ENCODE measurements around the gene TRIM26.

The TRIM26 gene

DNA sequence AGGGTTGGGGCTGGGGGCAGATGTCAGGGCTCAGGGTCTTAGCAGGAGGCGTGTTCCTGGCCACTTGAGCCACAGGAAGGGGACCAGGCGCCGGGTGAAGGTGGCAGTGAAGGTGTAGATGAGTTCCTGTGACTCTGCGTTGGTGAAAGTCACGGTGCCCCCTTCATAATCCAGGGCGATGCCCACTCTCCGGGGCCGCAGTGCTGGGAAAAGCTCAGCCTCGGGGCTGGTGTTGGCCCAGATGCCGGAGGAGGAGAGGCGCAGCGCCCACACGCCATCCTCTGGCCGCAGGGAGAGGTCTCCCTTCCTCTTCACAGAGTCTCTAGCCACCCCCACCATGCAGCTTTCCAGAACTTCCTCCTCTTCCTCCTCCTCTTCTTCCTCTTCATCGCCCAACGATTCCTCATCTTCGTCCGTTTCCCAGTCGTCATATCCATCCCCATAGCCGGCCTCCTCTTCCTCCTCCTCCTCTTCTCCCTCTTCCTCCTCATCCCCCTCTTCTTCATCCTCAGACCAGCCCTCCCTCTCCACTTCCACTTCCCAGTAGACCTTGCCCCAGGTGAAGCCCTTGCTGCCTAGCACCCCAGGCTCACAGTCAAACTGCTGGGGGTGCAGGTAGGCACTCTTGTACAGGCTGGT, 27.2 kb downstream of the TRIM26 start:
- TF ChIP-seq CTCF (IDR thresholded peaks at IDR 0.05; ENCODE audit: low read length, missing control alignments), result no peak
- H3K4me3 ChIP-seq (replicated peaks; ENCODE audit: low read depth, low read length), result no peak overlapping the region
- no peak for DNase-seq (ENCODE audit: low read depth)

GRCh38 chr6:30184417-30185031, 28.7 kb downstream of the TRIM26 start:
- no peak overlapping the region for H3K4me3 ChIP-seq (replicated peaks; ENCODE audit: low read depth, low read length)
- DNase-seq (ENCODE audit: low read depth), result no peak
- TF ChIP-seq CTCF (IDR thresholded peaks at IDR 0.05; ENCODE audit: low read length, missing control alignments), result no peak

DNA sequence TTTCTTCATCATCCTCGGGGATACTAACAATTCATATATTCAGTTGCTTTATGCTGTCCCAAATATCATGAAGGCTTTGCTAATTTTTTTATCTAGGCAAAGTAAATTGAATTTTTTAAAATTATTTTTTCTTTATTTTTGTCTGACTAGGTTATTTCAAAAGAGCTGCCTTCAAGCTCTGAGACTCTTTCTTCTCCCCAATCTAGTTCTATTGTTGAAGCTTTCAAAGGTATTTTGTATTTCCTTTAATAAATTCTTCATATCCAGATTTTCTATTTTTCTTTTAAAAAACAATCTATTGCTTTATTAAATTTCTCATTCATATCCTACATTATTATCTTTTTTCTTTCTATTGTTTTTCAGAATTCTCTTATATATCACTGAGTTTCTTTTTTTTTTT, 33.1 kb downstream of the TRIM26 start:
- no peak overlapping the region for H3K4me3 ChIP-seq (replicated peaks; ENCODE audit: low read depth, low read length)
- no peak for DNase-seq (ENCODE audit: low read depth)

GRCh38 chr6:30178837-30179236, 34.4 kb downstream of the TRIM26 start:
- H3K4me3 ChIP-seq (replicated peaks; ENCODE audit: low read depth, low read length), result no peak overlapping the region
- TF ChIP-seq CTCF (IDR thresholded peaks at IDR 0.05; ENCODE audit: low read length, missing control alignments), result no peak
- no peak for DNase-seq (ENCODE audit: low read depth)

More for the DNA sequence above, 33.1 kb downstream of the TRIM26 start:
- TF ChIP-seq CTCF (IDR thresholded peaks at IDR 0.05; ENCODE audit: low read length, missing control alignments), result no peak

DNA sequence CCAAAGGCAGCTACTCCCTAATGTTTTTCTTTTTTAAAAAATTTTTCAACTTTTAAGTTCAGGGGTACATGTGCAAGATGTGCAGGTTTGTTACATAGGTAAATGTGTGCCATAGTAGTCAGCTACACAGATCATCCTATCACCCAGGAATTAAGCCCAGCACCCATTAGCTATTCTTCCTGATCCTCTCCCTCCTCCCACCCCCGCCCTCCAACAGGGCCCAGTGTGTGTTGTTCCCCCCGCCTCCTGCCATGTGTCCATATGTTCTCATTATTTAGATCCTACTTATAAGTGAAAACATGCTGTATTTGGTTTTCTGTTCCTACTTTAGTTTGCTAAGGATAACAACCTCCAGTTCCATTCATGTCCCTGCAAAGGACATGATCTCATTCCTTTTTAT, 37.4 kb downstream of the TRIM26 start:
- H3K4me3 ChIP-seq (replicated peaks; ENCODE audit: low read depth, low read length), result no peak overlapping the region
- no peak for TF ChIP-seq CTCF (IDR thresholded peaks at IDR 0.05; ENCODE audit: low read length, missing control alignments)
- DNase-seq (ENCODE audit: low read depth), result no peak

- no peak for DNase-seq (ENCODE audit: low read depth)
- TF ChIP-seq CTCF (IDR thresholded peaks at IDR 0.05; ENCODE audit: low read length, missing control alignments), result no peak
- H3K4me3 ChIP-seq (replicated peaks; ENCODE audit: low read depth, low read length), result no peak overlapping the region
These were observed 40.5 kb downstream of the TRIM26 start for GRCh38 chr6:30172681-30173080.
